Left ventricle myocardium inferior (tissue), 1 donor: ENCODE results near the gene MAP7D2. TPM values are rescaled to one million over a fixed set of nuclear protein-coding genes. Genes with fewer than 3 reads are reported as not detected.

ENCODE experiments used
- DNase-seq: peaks from one replicate; pipeline ENCODE4 v3.0.0-alpha.2; 2020
- H3K27ac ChIP-seq: fragments of 200-600 bp; replicated peaks from 2 replicates; pipeline ENCODE4 v1.8.0; 2021
- H3K27me3 ChIP-seq: fragments of 200-600 bp; 2 replicates; pipeline ENCODE4 v1.8.0; 2021; ENCODE audit warnings: low read depth
- H3K36me3 ChIP-seq: fragments of 200-600 bp; 2 replicates; pipeline ENCODE4 v1.8.0; 2021
- H3K4me1 ChIP-seq: fragments of 200-600 bp; 2 replicates; pipeline ENCODE4 v1.8.0; 2021
- H3K4me3 ChIP-seq: fragments of 200-600 bp; 2 replicates; pipeline ENCODE4 v1.8.0; 2021; ENCODE audit warnings: mild to moderate bottlenecking, moderate library complexity
- H3K9me3 ChIP-seq: fragments of 200-600 bp; replicated peaks from 2 replicates; pipeline ENCODE4 v1.8.0; 2021
- CTCF ChIP-seq: fragments of 200-600 bp; IDR thresholded peaks from 2 replicates; pipeline ENCODE4 v1.8.0; 2021; ENCODE audit warnings: antibody characterized with exemption, mild to moderate bottlenecking, borderline replicate concordance
- intact Hi-C: fragments of 100-400 bp; cut with micrococcal nuclease; formaldehyde crosslinking; loops from one replicate; pipeline ENCODE4 v1.11.0; 2022
- total RNA-seq: library from RNA; stranded (reverse); fragmentation: NEBNext Ultra II Directional; extraction: Animal tissue kit (Norgen Biotek cat#: 25700); gene quantifications from one replicate; pipeline ENCODE4 v1.2.1, GENCODE V29; 2021
- donor health status: DM: no; HTN: yes; CAD: no; lungs with severe emphysema.

Gene MAP7D2
- total RNA-seq, 1 donor from 2014 or later, result 0.44 TPM

GRCh38 chrX:20089845-20090244, 26.9 kb downstream of the MAP7D2 start:
- Histone ChIP-seq H3K36me3 (no peaks in the 10 kb centered on the region), H3K27me3 (no peaks in the 10 kb centered on the region), H3K4me3 (no peak overlapping the region), H3K9me3 (no peaks in the 10 kb centered on the region), H3K27ac (no peak overlapping the region), H3K4me1 (no peaks in the 10 kb centered on the region)
- no peak for DNase-seq
- TF ChIP-seq CTCF, result no peak
- intact Hi-C loops, result no loop called here

- Histone ChIP-seq H3K27me3 (no peaks in the 10 kb centered on the region), H3K27ac (no peak overlapping the region), H3K36me3 (no peaks in the 10 kb centered on the region), H3K4me1 (no peaks in the 10 kb centered on the region), H3K9me3 (no peaks in the 10 kb centered on the region), H3K4me3 (no peak overlapping the region)
- intact Hi-C loops, result no loop called here
- TF ChIP-seq CTCF, result no peak
- no peak for DNase-seq
These were observed 36.4 kb downstream of the MAP7D2 start for GRCh38 chrX:20080277-20080676.

GRCh38 chrX:20071511-20072079, 45.1 kb downstream of the MAP7D2 start:
- Histone ChIP-seq H3K4me1 (peaks cover 9% of the 10 kb centered on the region), H3K36me3 (no peaks in the 10 kb centered on the region), H3K9me3 (no peaks in the 10 kb centered on the region), H3K27ac (no peak overlapping the region), H3K27me3 (no peaks in the 10 kb centered on the region), H3K4me3 (no peak overlapping the region)
- intact Hi-C loops, result no loop called here
- no peak for DNase-seq
- no peak for TF ChIP-seq CTCF

- TF ChIP-seq CTCF, result no peak
- Histone ChIP-seq H3K27ac (no peak overlapping the region), H3K36me3 (no peaks in the 10 kb centered on the region), H3K4me1 (peaks cover 9% of the 10 kb centered on the region), H3K4me3 (no peak overlapping the region), H3K27me3 (no peaks in the 10 kb centered on the region), H3K9me3 (no peaks in the 10 kb centered on the region)
- intact Hi-C loops, result no loop called here
- peak; percentile 72 for DNase-seq
These were observed 48.8 kb downstream of the MAP7D2 start for GRCh38 chrX:20067709-20068561.

- Histone ChIP-seq H3K36me3 (no peaks in the 10 kb centered on the region), H3K27ac (no peak overlapping the region), H3K4me1 (peaks cover 9% of the 10 kb centered on the region), H3K9me3 (no peaks in the 10 kb centered on the region), H3K27me3 (no peaks in the 10 kb centered on the region), H3K4me3 (no peak overlapping the region)
- peak; percentile 40 for TF ChIP-seq CTCF
- DNase-seq, result no peak
- intact Hi-C loops, result no loop called here
These were observed 49.6 kb downstream of the MAP7D2 start for GRCh38 chrX:20066968-20067708.
